ENCODE results near the gene STX8.

STX8 gene

DNA sequence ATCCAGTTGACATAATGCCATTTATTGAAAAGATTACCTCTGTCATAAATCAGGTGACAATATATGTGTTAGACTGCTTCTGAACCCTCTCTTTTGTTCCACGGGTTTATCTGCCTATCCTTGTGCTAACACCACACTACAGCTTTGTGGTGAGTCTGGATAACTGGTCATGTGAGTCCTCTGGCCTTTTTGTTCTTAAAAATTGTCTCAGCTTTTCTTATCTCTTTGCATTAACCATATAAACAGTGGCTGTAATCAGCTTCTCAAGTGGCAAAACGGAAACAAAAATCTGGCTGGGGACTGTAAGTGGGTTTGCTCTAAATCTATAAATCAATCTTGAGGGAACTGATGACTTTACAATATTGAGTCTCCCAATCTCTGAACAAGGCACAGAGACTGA is 44.6 kb downstream of the STX8 start (continued):
- TF ChIP-seq, protein P1, sequence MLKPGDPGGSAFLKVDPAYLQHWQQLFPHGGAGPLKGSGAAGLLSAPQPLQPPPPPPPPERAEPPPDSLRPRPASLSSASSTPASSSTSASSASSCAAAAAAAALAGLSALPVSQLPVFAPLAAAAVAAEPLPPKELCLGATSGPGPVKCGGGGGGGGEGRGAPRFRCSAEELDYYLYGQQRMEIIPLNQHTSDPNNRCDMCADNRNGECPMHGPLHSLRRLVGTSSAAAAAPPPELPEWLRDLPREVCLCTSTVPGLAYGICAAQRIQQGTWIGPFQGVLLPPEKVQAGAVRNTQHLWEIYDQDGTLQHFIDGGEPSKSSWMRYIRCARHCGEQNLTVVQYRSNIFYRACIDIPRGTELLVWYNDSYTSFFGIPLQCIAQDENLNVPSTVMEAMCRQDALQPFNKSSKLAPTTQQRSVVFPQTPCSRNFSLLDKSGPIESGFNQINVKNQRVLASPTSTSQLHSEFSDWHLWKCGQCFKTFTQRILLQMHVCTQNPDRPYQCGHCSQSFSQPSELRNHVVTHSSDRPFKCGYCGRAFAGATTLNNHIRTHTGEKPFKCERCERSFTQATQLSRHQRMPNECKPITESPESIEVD (tag by site-specific recombination; IDR thresholded peaks at IDR 0.05), result peak; percentile 59; the same call in 1 of the 2 replicates
- TF ChIP-seq, protein P2, sequence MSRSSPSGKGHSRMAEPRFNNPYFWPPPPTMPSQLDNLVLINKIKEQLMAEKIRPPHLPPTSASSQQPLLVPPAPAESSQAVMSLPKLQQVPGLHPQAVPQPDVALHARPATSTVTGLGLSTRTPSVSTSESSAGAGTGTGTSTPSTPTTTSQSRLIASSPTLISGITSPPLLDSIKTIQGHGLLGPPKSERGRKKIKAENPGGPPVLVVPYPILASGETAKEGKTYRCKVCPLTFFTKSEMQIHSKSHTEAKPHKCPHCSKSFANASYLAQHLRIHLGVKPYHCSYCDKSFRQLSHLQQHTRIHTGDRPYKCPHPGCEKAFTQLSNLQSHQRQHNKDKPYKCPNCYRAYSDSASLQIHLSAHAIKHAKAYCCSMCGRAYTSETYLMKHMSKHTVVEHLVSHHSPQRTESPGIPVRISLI (tag by site-specific recombination; IDR thresholded peaks at IDR 0.05), result no peak
- TF ChIP-seq GLI4 (tag by site-specific recombination; IDR thresholded peaks at IDR 0.05) (no peak), ZFP69B (tag by site-specific recombination; IDR thresholded peaks at IDR 0.05) (no peak), BCL11A (tag by site-specific recombination; IDR thresholded peaks at IDR 0.05; ENCODE audit: low read depth) (no peak), ZNF600 (tag by site-specific recombination; IDR thresholded peaks at IDR 0.05) (no peak), SP7 (tag by site-specific recombination; IDR thresholded peaks at IDR 0.05) (no peak), GLIS1 (tag by site-specific recombination; IDR thresholded peaks at IDR 0.05) (no peak), ZNF664 (tag by site-specific recombination; IDR thresholded peaks at IDR 0.05) (no peak)
- TF ChIP-seq, protein P3, sequence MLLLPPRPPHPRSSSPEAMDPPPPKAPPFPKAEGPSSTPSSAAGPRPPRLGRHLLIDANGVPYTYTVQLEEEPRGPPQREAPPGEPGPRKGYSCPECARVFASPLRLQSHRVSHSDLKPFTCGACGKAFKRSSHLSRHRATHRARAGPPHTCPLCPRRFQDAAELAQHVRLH (tag by site-specific recombination; IDR thresholded peaks at IDR 0.05), result 0 out of 2 replicates have a peak, but pooled peaks have one; percentile 11

DNA sequence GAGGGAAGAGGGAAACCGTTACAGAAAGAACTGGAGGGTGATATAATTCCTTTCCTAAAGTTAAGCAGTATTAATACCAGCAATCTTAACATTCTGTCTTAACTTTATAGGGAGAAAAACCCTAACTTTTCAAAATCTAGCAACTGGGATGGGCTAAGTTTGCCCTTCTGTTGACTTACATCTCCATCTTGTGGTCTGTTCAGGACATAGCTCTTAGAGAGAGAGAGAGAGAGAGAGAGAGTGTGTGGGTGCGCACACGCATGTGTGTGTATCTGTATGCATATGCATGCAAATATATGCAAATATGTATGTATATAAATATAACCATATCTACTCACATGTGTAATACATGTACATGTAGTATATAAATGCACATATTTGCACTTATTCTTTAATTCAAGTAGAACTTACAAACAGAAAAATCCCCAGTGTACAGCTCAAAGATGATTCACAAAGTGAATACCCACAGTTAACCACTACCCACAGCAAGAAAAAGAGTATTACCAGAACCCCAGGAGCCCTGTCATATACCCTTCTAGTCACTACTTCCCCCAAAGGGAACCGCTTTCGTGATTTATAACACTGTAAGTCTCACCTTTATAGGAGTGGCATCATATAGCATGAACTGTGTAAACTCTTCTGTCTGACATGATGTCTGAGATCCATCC is 46.5 kb downstream of the STX8 start:
- CTCF ChIA-PET, result interaction anchor here (0.5 to 1.2 kb wide), 8 partner anchors 8 to 1272 kb away, joined by 3 to 6 read pairs (median 4); no protein-coding TSS in a partner anchor
- POLR2A ChIA-PET, result no interaction called here
- peaks cover 10% of the 10 kb centered on the region for H3K4me1 ChIP-seq (ENCODE audit: control insufficient read depth, insufficient read depth, low read length)
- H3K9me3 ChIP-seq (ENCODE audit: control insufficient read depth, insufficient read depth, low read depth, low read length), result no peaks in the 10 kb centered on the region
- H3K4me3 ChIP-seq (ENCODE audit: low read depth, low read length), result no peak overlapping the region
- no peaks in the 10 kb centered on the region for H3K36me3 ChIP-seq (ENCODE audit: control insufficient read depth in 2 of 2, insufficient read depth in 1 of 2, low read length in 2 of 2)
- H3K27ac ChIP-seq (ENCODE audit: extremely low read depth, low read depth, low read length), result no peak overlapping the region
- TF ChIP-seq ZBTB21 (tag by site-specific recombination; IDR thresholded peaks at IDR 0.05) (no peak), ZNF768 (tag by site-specific recombination; IDR thresholded peaks at IDR 0.05) (no peak), ZFP69B (tag by site-specific recombination; IDR thresholded peaks at IDR 0.05) (no peak), ZNF529 (tag by site-specific recombination; IDR thresholded peaks at IDR 0.05; ENCODE audit: insufficient replicate concordance) (no peak), ZNF114 (tag by site-specific recombination; IDR thresholded peaks at IDR 0.05) (no peak), ZNF239 (tag by site-specific recombination; IDR thresholded peaks at IDR 0.05) (no peak), ZNF596 (tag by site-specific recombination; IDR thresholded peaks at IDR 0.05) (peak; percentile 79), ZNF2 (tag by site-specific recombination; IDR thresholded peaks at IDR 0.05) (no peak), HOXA7 (CRISPR knock-in tag; IDR thresholded peaks at IDR 0.05; ENCODE audit: borderline replicate concordance) (no peak), ZSCAN16 (tag by site-specific recombination; IDR thresholded peaks at IDR 0.05) (no peak), ZNF549 (tag by site-specific recombination; IDR thresholded peaks at IDR 0.05) (no peak), ZNF654 (tag by site-specific recombination; IDR thresholded peaks at IDR 0.05; ENCODE audit: low read depth) (peak; percentile 84), ZNF354C (tag by site-specific recombination; IDR thresholded peaks at IDR 0.05; ENCODE audit: borderline replicate concordance, low read depth) (no peak)
- TF ChIP-seq, protein P4, sequence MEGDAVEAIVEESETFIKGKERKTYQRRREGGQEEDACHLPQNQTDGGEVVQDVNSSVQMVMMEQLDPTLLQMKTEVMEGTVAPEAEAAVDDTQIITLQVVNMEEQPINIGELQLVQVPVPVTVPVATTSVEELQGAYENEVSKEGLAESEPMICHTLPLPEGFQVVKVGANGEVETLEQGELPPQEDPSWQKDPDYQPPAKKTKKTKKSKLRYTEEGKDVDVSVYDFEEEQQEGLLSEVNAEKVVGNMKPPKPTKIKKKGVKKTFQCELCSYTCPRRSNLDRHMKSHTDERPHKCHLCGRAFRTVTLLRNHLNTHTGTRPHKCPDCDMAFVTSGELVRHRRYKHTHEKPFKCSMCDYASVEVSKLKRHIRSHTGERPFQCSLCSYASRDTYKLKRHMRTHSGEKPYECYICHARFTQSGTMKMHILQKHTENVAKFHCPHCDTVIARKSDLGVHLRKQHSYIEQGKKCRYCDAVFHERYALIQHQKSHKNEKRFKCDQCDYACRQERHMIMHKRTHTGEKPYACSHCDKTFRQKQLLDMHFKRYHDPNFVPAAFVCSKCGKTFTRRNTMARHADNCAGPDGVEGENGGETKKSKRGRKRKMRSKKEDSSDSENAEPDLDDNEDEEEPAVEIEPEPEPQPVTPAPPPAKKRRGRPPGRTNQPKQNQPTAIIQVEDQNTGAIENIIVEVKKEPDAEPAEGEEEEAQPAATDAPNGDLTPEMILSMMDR (tag by site-specific recombination; IDR thresholded peaks at IDR 0.05), result peak; percentile 52; the same call in 1 of the 2 replicates
- TF ChIP-seq, protein P5, sequence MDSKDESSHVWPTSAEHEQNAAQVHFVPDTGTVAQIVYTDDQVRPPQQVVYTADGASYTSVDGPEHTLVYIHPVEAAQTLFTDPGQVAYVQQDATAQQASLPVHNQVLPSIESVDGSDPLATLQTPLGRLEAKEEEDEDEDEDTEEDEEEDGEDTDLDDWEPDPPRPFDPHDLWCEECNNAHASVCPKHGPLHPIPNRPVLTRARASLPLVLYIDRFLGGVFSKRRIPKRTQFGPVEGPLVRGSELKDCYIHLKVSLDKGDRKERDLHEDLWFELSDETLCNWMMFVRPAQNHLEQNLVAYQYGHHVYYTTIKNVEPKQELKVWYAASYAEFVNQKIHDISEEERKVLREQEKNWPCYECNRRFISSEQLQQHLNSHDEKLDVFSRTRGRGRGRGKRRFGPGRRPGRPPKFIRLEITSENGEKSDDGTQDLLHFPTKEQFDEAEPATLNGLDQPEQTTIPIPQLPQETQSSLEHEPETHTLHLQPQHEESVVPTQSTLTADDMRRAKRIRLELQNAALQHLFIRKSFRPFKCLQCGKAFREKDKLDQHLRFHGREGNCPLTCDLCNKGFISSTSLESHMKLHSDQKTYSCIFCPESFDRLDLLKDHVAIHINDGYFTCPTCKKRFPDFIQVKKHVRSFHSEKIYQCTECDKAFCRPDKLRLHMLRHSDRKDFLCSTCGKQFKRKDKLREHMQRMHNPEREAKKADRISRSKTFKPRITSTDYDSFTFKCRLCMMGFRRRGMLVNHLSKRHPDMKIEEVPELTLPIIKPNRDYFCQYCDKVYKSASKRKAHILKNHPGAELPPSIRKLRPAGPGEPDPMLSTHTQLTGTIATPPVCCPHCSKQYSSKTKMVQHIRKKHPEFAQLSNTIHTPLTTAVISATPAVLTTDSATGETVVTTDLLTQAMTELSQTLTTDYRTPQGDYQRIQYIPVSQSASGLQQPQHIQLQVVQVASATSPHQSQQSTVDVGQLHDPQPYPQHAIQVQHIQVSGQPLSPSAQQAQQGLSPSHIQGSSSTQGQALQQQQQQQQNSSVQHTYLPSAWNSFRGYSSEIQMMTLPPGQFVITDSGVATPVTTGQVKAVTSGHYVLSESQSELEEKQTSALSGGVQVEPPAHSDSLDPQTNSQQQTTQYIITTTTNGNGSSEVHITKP (tag by site-specific recombination; IDR thresholded peaks at IDR 0.05), result no peak
- TF ChIP-seq, protein P6, sequence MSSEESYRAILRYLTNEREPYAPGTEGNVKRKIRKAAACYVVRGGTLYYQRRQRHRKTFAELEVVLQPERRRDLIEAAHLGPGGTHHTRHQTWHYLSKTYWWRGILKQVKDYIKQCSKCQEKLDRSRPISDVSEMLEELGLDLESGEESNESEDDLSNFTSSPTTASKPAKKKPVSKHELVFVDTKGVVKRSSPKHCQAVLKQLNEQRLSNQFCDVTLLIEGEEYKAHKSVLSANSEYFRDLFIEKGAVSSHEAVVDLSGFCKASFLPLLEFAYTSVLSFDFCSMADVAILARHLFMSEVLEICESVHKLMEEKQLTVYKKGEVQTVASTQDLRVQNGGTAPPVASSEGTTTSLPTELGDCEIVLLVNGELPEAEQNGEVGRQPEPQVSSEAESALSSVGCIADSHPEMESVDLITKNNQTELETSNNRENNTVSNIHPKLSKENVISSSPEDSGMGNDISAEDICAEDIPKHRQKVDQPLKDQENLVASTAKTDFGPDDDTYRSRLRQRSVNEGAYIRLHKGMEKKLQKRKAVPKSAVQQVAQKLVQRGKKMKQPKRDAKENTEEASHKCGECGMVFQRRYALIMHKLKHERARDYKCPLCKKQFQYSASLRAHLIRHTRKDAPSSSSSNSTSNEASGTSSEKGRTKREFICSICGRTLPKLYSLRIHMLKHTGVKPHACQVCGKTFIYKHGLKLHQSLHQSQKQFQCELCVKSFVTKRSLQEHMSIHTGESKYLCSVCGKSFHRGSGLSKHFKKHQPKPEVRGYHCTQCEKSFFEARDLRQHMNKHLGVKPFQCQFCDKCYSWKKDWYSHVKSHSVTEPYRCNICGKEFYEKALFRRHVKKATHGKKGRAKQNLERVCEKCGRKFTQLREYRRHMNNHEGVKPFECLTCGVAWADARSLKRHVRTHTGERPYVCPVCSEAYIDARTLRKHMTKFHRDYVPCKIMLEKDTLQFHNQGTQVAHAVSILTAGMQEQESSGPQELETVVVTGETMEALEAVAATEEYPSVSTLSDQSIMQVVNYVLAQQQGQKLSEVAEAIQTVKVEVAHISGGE (tag by site-specific recombination; conservative IDR thresholded peaks at IDR 0.05; ENCODE audit: low read depth), result no peak

Data from HEK293 (cell line).